GM15510 (cell line): ENCODE measurements around the gene SPECC1.

Experiments used
- POLR2A ChIP-seq: IDR thresholded peaks from 3 replicates; pipeline ENCODE4 v1.6.1; 2011; ENCODE audit warnings: borderline replicate concordance; ENCODE audit not compliant: insufficient read length; ENCODE audit errors: extremely low read depth

Gene SPECC1

GRCh38 chr17:20232611-20233010 is 223.5 kb downstream of the SPECC1 start:
- no peak for TF ChIP-seq POLR2A

DNA sequence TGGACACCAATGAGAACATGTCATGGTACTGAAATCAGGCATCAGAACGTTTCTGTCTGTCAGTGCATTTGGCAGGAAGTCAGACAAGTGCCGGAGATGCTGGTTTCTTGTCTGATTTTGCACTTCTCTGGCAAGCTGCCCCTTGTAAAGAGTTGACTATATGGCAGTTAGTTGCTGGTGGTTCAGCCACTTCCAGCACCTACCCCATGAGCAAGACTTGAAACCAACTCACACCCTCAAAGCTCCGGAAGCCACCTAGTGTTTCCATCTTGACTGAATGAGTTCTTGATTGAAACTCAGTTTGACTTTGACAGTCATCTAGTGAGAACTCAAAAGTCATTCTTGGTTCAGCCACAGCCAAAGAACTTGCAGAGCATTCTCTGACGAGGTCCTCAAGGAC is 225.1 kb downstream of the SPECC1 start:
- TF ChIP-seq POLR2A = no peak

DNA sequence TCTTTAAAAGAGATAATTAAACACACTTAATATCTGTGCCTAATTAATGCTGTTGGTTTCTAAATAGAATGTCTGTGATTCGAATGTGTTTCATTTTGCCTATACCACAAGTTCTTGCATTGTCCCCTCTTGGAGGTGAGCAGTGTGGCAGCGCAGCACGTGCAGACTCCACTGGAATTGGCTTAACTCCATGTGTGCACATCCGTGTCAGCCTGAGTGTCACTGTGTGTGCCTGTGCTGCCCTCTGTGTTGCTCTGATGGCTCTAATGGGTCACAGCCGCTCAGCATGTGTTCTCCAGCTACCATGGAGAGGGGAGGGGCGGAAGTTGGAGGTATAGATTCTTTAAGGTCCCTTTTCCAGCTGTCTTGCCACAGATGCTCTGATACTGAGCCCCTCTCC is 226.6 kb downstream of the SPECC1 start:
- no peak for TF ChIP-seq POLR2A

DNA sequence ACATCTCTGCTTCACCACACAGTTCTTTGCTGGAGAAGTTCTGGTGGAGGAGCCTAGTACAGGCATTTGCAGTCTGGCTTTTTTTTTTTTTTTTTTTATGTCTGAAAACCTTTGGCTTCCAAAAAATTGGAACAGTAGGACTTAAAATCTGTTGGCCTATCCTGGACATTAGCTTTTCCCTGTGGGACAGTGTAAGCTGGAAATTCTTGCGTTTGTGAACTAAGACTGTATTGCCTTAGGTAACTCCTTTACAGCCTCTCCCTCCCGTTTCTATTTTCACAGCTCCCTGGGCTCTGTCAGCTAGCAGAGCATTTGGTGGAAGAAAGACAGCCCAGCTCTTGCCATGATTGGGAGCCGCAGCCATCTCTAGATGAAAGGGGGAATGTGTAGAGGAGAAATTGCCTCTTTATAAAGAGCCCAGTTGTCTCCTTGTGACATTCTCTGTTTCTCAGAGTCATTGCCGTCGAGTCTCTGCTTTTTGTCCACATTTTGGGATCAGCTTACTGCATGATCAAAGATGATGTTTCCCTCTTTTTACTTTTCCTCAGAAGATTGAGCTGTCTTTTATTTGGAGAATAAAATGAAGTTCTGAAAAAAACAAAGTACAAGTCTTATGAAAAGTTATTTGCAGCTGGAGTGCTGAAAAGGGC is 227.5 kb downstream of the SPECC1 start:
- no peak for TF ChIP-seq POLR2A

GRCh38 chr17:20241855-20242254 is 232.7 kb downstream of the SPECC1 start:
- TF ChIP-seq POLR2A = no peak

GRCh38 chr17:20242271-20242670 is 233.1 kb downstream of the SPECC1 start:
- TF ChIP-seq POLR2A = no peak

- TF ChIP-seq POLR2A = no peak
These were observed 234.4 kb downstream of the SPECC1 start for GRCh38 chr17:20243524-20243923.

GRCh38 chr17:20244671-20245070 is 235.5 kb downstream of the SPECC1 start:
- no peak for TF ChIP-seq POLR2A

- no peak for TF ChIP-seq POLR2A
These were observed 237.5 kb downstream of the SPECC1 start for GRCh38 chr17:20246692-20247091.

DNA sequence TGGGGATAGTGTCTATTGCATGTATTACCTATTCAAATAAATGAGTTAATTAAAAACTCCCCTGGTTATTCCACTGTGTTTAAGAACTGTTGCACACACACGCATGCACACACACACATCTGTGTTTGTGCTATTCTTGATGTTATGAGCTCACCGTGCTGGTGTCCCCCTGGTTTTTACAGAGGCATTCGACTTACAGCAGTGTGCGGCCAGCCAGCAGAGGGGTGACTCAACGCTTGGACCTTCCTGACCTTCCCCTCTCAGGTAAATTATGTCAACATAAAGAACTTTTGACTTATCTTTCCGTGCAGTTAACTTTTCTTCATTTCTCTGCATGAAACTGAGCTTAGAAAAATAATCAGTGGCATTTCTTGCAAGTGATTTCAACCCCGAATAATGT is 244.2 kb downstream of the SPECC1 start:
- TF ChIP-seq POLR2A = no peak

DNA sequence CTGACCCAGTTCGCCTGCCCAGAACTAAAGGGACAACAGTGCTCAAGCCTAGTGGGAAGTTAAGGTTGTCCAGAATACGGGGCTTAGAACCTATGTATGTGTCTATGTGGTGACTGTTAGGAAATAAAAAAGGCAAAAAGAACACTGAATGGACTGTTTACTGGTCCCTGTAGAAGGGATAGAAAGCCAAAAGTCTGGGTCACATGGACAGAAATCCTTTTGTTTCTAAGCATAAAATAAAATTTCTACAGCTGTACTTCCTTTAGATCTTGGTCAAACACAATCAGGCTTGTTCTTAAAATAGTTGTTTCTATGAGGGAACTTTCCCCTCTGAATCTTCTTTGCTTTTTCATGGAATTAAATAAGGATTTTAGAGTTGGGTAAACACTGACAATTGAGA is 245.4 kb downstream of the SPECC1 start:
- TF ChIP-seq POLR2A = no peak

GRCh38 chr17:20256144-20256543 is 247.0 kb downstream of the SPECC1 start:
- no peak for TF ChIP-seq POLR2A

DNA sequence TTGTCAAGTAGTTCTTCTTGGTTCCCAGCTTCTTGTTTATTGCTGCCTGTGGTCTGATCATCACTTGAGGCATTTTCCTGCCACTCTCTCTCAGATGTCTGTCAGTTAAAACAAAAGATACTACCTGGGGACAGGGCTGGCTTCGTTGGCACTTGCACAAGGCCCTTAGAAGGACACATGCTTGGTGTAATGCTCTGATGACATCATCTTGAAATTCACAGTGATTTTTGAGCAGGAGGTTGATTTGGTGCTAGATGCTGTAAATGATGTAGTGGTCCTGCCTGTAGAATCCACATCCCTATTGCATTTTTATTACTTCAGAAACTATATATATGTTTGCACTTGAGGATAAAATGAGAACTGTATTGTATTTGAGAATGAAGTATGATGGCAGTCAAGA is 247.8 kb downstream of the SPECC1 start:
- TF ChIP-seq POLR2A = no peak

- no peak for TF ChIP-seq POLR2A
These were observed 248.6 kb downstream of the SPECC1 start for GRCh38 chr17:20257798-20258197.

DNA sequence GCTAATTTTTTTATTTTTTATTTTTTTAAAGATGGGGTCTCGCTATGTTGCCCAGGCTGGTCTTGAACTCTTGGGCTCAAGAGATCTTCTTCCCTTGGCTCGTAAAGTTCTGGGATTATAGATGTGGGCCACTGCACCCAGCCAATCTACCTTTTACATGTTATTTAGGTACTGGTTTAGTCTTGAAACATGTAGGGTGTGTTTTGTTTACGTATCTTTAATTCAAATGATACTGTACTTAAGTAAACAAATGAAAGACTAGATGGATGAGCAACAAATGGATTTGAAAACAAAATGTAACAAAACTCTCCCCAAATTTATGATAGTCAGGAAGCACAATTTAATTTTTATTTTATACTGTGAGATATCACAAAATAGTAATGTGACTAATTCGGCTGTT is 250.5 kb downstream of the SPECC1 start:
- TF ChIP-seq POLR2A = no peak

- no peak for TF ChIP-seq POLR2A
These were observed 251.1 kb downstream of the SPECC1 start for GRCh38 chr17:20260268-20260667.
